Peyer's patch (tissue), 4 donors: Measurements from ENCODE around the gene DYNLL1.

Experiments
- CTCF ChIP-seq, 6 experiments: fragments of 450-650 bp in 4 of 6; fragments of 200-600 bp in 2 of 6; sonication (generic) in 1 of 6; IDR thresholded peaks; one replicate each; pipeline ENCODE4 v1.5.1; 2017 to 2019; ENCODE audit warnings: antibody characterized with exemption in 6 of 6, mild to moderate bottlenecking in 3 of 6, moderate library complexity in 1 of 6
- POLR2A ChIP-seq, 2 donors: fragments of 450-650 bp; IDR thresholded peaks; one replicate each; pipeline ENCODE4 v1.5.1; 2017; ENCODE audit warnings: antibody characterized with exemption in 2 of 2, mild to moderate bottlenecking in 2 of 2, moderate library complexity in 2 of 2

- TF ChIP-seq CTCF (IDR thresholded peaks at IDR 0.05) (no peak), POLR2A (IDR thresholded peaks at IDR 0.05) (no peak)
Measured at GRCh38 chr12:120504587-120504986, 8.7 kb downstream of the DYNLL1 start.
